ENCODE measurements around the gene CASS4. TPM values are rescaled to one million over a fixed set of nuclear protein-coding genes. Genes with fewer than 3 reads are reported as not detected.
"Not testable (repeated sequence)": the region's sequence is repeated elsewhere in the genome, so short reads cannot be mapped to it uniquely, and the experiment has no call there.

CASS4 gene
- total RNA-seq, 1 donor from 2014 or later: not detected

DNA sequence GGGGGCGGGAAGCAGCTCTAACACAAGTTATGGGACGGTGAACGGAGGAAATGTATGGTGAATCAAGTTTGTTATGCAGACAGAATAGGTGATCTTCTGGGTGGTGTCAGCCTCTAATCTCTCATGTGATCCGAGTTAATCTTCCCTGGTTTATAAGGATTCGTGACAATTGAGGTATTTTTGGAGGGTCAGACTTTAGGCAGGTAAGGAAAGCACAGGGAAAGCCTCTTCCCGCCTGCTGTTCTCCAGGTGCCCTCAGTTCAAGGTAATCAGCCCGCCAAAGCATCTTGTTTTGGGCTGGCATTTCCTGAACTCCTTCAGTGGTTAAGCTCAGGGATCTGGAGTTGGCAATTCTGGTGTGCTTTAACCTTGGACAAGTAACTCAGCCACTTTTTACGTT is 18.4 kb upstream of the CASS4 start:
- DNase-seq (ENCODE audit: low read depth): no peak
- Histone ChIP-seq H3K36me3 (ENCODE audit: control insufficient read depth, insufficient read depth, low read length) (peaks cover 9% of the 10 kb centered on the region), H3K27me3 (ENCODE audit: control insufficient read depth, insufficient read depth, low read length) (no peaks in the 10 kb centered on the region), H3K4me3 (ENCODE audit: low read depth, low read length) (peak overlapping the region; percentile 78)
- no peak for FAIRE-seq
- TF ChIP-seq, protein P1, sequence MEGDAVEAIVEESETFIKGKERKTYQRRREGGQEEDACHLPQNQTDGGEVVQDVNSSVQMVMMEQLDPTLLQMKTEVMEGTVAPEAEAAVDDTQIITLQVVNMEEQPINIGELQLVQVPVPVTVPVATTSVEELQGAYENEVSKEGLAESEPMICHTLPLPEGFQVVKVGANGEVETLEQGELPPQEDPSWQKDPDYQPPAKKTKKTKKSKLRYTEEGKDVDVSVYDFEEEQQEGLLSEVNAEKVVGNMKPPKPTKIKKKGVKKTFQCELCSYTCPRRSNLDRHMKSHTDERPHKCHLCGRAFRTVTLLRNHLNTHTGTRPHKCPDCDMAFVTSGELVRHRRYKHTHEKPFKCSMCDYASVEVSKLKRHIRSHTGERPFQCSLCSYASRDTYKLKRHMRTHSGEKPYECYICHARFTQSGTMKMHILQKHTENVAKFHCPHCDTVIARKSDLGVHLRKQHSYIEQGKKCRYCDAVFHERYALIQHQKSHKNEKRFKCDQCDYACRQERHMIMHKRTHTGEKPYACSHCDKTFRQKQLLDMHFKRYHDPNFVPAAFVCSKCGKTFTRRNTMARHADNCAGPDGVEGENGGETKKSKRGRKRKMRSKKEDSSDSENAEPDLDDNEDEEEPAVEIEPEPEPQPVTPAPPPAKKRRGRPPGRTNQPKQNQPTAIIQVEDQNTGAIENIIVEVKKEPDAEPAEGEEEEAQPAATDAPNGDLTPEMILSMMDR (IDR thresholded peaks at IDR 0.05; ENCODE audit: insufficient read depth, low read length, severe bottlenecking): no peak

- FAIRE-seq (no peak), DNase-seq (ENCODE audit: low read depth) (no peak)
- Histone ChIP-seq H3K27me3 (ENCODE audit: control insufficient read depth, insufficient read depth, low read length) (no peaks in the 10 kb centered on the region), H3K36me3 (ENCODE audit: control insufficient read depth, insufficient read depth, low read length) (peaks cover 11% of the 10 kb centered on the region), H3K4me3 (ENCODE audit: low read depth, low read length) (no peak overlapping the region)
- TF ChIP-seq, protein P1 (IDR thresholded peaks at IDR 0.05; ENCODE audit: insufficient read depth, low read length, severe bottlenecking): no peak
Measured at GRCh38 chr20:56395166-56395565, 16.9 kb upstream of the CASS4 start.

DNA sequence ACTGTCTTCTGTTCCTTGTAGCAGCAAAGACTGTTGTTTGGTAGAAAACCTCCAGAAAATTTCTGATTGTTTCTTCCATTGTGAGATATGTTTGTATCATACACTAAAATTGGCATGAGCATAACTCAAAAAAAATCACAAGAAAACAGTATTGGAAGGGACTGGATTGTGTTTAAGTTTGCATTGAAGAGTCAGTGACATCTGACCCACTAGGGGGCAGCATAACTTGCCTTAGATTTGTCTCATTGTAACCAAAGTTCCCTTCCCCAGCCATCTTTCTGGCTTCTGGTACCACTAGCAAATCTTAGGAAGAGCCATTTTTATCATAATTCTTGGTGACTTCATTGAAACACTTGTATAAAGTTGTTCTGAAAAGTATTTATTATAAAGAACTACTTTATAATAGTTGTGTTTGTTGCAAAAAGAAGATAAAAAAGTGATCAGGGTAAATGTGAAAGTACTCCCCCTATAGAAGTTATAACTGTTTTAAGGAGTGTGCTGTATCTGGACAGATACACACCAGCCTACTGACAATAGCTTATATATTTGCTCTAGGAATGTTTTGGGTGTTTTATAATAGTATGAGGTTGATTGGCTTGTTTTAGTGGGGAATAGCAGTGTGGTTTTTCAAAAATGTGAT is 11.9 kb upstream of the CASS4 start:
- DNase-seq (ENCODE audit: low read depth): peak; percentile 56
- no peaks in the 10 kb centered on the region for H3K27me3 ChIP-seq (ENCODE audit: control insufficient read depth, insufficient read depth, low read length)
- FAIRE-seq: no peak
- TF ChIP-seq, protein P1 (IDR thresholded peaks at IDR 0.05; ENCODE audit: insufficient read depth, low read length, severe bottlenecking): peak; percentile 80
- H3K36me3 ChIP-seq (ENCODE audit: control insufficient read depth, insufficient read depth, low read length): peaks cover 17% of the 10 kb centered on the region
- no peak overlapping the region for H3K4me3 ChIP-seq (ENCODE audit: low read depth, low read length)

GRCh38 chr20:56403465-56403864 is 8.6 kb upstream of the CASS4 start:
- H3K36me3 ChIP-seq (ENCODE audit: control insufficient read depth, insufficient read depth, low read length): peaks cover 12% of the 10 kb centered on the region
- DNase-seq (ENCODE audit: low read depth) (no peak), FAIRE-seq (no peak)
- H3K4me3 ChIP-seq (ENCODE audit: low read depth, low read length): no peak overlapping the region
- no peaks in the 10 kb centered on the region for H3K27me3 ChIP-seq (ENCODE audit: control insufficient read depth, insufficient read depth, low read length)
- TF ChIP-seq, protein P1 (IDR thresholded peaks at IDR 0.05; ENCODE audit: insufficient read depth, low read length, severe bottlenecking): no peak

GRCh38 chr20:56405356-56405755 is 6.7 kb upstream of the CASS4 start:
- not testable (repeated sequence) for H3K36me3 ChIP-seq (ENCODE audit: control insufficient read depth, insufficient read depth, low read length); DNase-seq (ENCODE audit: low read depth); FAIRE-seq; H3K27me3 ChIP-seq (ENCODE audit: control insufficient read depth, insufficient read depth, low read length); H3K4me3 ChIP-seq (ENCODE audit: low read depth, low read length)

- DNase-seq (ENCODE audit: low read depth): no peak
- no peak overlapping the region for H3K4me3 ChIP-seq (ENCODE audit: low read depth, low read length)
- no peak for FAIRE-seq
- no peaks in the 10 kb centered on the region for H3K27me3 ChIP-seq (ENCODE audit: control insufficient read depth, insufficient read depth, low read length)
- TF ChIP-seq, protein P1 (IDR thresholded peaks at IDR 0.05; ENCODE audit: insufficient read depth, low read length, severe bottlenecking): no peak
- peaks cover 7% of the 10 kb centered on the region for H3K36me3 ChIP-seq (ENCODE audit: control insufficient read depth, insufficient read depth, low read length)
Measured at GRCh38 chr20:56406910-56407309, 5.2 kb upstream of the CASS4 start.
